MM.1S (cell line): ENCODE measurements around the gene BCL11B.

Experiments used
- DNase-seq: peaks from one replicate; pipeline ENCODE4 v3.0.0-alpha.2; 2015
- H2AFZ ChIP-seq: fragments of 300-600 bp; sonication (generic); 2 replicates; pipeline ENCODE4 v1.6.0; 2016; ENCODE audit warnings: antibody characterized with exemption, low read length
- H3F3A ChIP-seq: fragments of 300-600 bp; sonication (generic); 2 replicates; pipeline ENCODE4 v1.6.1; 2016; ENCODE audit warnings: mild to moderate bottlenecking, antibody characterized with exemption, low read length, moderate library complexity, mixed read lengths; ENCODE audit not compliant: insufficient read depth
- H3K27ac ChIP-seq: fragments of 300-600 bp; sonication (generic); 2 replicates; pipeline ENCODE4 v1.5.1; 2016; ENCODE audit warnings: mild to moderate bottlenecking, low read length
- H3K27me3 ChIP-seq: fragments of 300-600 bp; sonication (generic); replicated peaks from 2 replicates; pipeline ENCODE4 v1.6.0; 2016; ENCODE audit warnings: low read length; ENCODE audit not compliant: insufficient read depth
- H3K36me3 ChIP-seq: fragments of 300-600 bp; sonication (generic); replicated peaks from 2 replicates; pipeline ENCODE4 v1.6.1; 2016; ENCODE audit warnings: mild to moderate bottlenecking, low read length, mixed read lengths; ENCODE audit not compliant: insufficient read depth
- H3K4me1 ChIP-seq: fragments of 300-600 bp; sonication (generic); 2 replicates; pipeline ENCODE4 v1.6.1; 2016; ENCODE audit warnings: low read length, mixed read lengths
- H3K4me2 ChIP-seq: fragments of 300-600 bp; sonication (generic); 2 replicates; pipeline ENCODE4 v1.6.0; 2016; ENCODE audit warnings: low read depth, low read length
- H3K4me3 ChIP-seq: fragments of 300-600 bp; sonication (generic); 2 replicates; pipeline ENCODE4 v1.5.1; 2016; ENCODE audit warnings: low read length, mixed read lengths
- H3K79me2 ChIP-seq: fragments of 300-600 bp; sonication (generic); 2 replicates; pipeline ENCODE4 v1.6.1; 2016; ENCODE audit warnings: mixed run types, low read length, mixed read lengths
- H3K9ac ChIP-seq: fragments of 300-600 bp; sonication (generic); 2 replicates; pipeline ENCODE4 v1.6.1; 2016; ENCODE audit warnings: low read length, mixed read lengths
- H3K9me2 ChIP-seq: fragments of 300-600 bp; sonication (generic); replicated peaks from 2 replicates; pipeline ENCODE4 v1.6.1; 2016; ENCODE audit warnings: mild to moderate bottlenecking, low read length, mixed read lengths; ENCODE audit not compliant: insufficient read depth
- H3K9me3 ChIP-seq: fragments of 300-600 bp; sonication (generic); replicated peaks from 2 replicates; pipeline ENCODE4 v1.6.1; 2016; ENCODE audit warnings: mild to moderate bottlenecking, low read length, mixed read lengths; ENCODE audit not compliant: insufficient read depth
- H4K20me1 ChIP-seq: fragments of 300-600 bp; sonication (generic); 2 replicates; pipeline ENCODE4 v1.6.1; 2016; ENCODE audit warnings: mild to moderate bottlenecking, low read length, moderate library complexity, mixed read lengths; ENCODE audit not compliant: insufficient read depth
- CTCF ChIP-seq: fragments of 300-600 bp; sonication (generic); IDR thresholded peaks from 2 replicates; pipeline ENCODE4 v1.5.1; 2016; ENCODE audit warnings: antibody characterized with exemption, low read length, mixed read lengths
- EZH2 ChIP-seq: fragments of 300-600 bp; sonication (generic); optimal IDR thresholded peaks from 2 replicates; pipeline ENCODE3; 2017; ENCODE audit warnings: low read depth, mild to moderate bottlenecking, antibody characterized with exemption, low read length, mixed read lengths
- EZH2phosphoT487 ChIP-seq: fragments of 300-600 bp; sonication (generic); IDR thresholded peaks from 2 replicates; pipeline ENCODE4 v1.6.1; 2018; ENCODE audit warnings: antibody characterized with exemption, low read length

The BCL11B gene

DNA sequence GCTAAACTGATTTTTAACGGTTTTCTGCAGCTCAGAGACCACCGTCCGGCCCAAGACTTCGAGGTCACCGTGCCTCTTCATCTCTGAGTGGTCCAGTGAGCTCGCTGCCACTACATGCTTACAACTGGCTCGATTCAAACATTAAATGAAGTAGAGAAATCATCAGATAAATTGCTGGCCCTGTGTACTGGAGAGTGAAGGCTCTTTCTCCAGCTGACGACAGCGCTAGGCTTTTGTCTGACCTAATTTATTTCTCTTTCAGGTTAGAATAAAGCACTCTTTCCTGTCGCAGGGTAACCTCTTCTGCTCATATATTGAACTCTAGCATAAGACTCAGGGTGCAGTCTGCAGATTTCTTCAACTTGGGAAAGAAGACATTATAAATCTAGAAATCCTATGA is 6.4 kb downstream of the BCL11B start:
- DNase-seq: no peak
- Histone ChIP-seq H4K20me1 (no peaks in the 10 kb centered on the region), H3K4me2 (no peak overlapping the region)

GRCh38 chr14:99264691-99265450 is 7.1 kb downstream of the BCL11B start:
- H3K9me3 ChIP-seq: no peaks in the 10 kb centered on the region
- H3K79me2 ChIP-seq: no peaks in the 10 kb centered on the region
- no peaks in the 10 kb centered on the region for H3F3A ChIP-seq
- H4K20me1 ChIP-seq: no peaks in the 10 kb centered on the region
- DNase-seq: no peak
- H3K27ac ChIP-seq: no peak overlapping the region
- H3K27me3 ChIP-seq: no peaks in the 10 kb centered on the region
- H3K36me3 ChIP-seq: no peaks in the 10 kb centered on the region
- no peaks in the 10 kb centered on the region for H3K4me1 ChIP-seq
- H3K9ac ChIP-seq: no peak overlapping the region
- TF ChIP-seq CTCF (no peak), EZH2phosphoT487 (no peak), EZH2 (no peak)
- no peaks in the 10 kb centered on the region for H3K9me2 ChIP-seq
- H2AFZ ChIP-seq: no peak overlapping the region
- no peak overlapping the region for H3K4me2 ChIP-seq
- H3K4me3 ChIP-seq: no peak overlapping the region

More for the DNA sequence above, 6.4 kb downstream of the BCL11B start:
- Histone ChIP-seq H3K27me3 (no peaks in the 10 kb centered on the region), H3K9ac (no peak overlapping the region), H3K36me3 (no peaks in the 10 kb centered on the region), H3K4me1 (no peaks in the 10 kb centered on the region), H3K27ac (no peak overlapping the region), H3K79me2 (no peaks in the 10 kb centered on the region), H2AFZ (no peak overlapping the region), H3K9me2 (no peaks in the 10 kb centered on the region), H3F3A (no peaks in the 10 kb centered on the region), H3K4me3 (no peak overlapping the region), H3K9me3 (no peaks in the 10 kb centered on the region)
- TF ChIP-seq EZH2phosphoT487 (no peak), EZH2 (no peak), CTCF (no peak)

DNA sequence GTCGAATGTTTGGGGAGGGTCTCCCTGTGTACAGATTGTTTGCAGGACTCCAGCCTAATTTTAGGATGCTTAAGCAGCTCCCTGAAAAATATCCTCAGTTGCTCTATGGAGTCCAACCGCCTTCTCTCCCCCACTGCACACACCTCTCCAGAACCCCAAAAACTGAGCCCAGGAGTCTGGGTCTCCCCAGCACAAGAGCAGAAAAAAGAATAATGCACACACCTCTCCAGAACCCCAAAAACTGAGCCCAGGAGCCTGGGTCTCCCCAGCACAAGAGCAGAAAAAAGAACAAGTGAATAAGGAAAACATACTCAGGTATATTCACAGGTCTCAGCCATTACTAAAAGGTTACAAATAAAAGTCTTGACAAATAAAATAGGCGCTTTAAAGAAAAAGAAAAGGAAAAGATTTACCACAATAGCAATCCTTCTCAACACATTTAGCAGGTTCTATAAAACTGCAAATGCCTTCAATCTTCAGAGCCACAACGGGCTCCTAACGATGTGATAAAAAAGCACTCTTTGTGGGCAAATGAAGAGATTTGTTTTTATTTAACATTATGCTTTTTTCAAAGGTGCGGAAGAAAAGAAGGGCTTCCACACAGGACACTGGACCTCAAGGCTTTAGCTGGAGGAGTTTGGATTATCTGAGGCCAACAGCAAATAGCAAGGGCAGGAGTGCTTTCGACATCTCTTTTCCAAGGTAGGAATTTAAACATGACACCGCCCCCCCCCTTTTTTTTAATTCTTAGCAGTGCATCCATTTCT is 8.2 kb downstream of the BCL11B start:
- Histone ChIP-seq H3K9ac (no peak overlapping the region), H3K27ac (no peak overlapping the region), H3K4me3 (no peak overlapping the region), H3K9me2 (no peaks in the 10 kb centered on the region), H3K36me3 (no peaks in the 10 kb centered on the region), H3K4me2 (no peak overlapping the region), H2AFZ (no peak overlapping the region), H3K79me2 (no peaks in the 10 kb centered on the region), H3K4me1 (no peaks in the 10 kb centered on the region), H3K9me3 (no peaks in the 10 kb centered on the region), H3F3A (no peaks in the 10 kb centered on the region), H3K27me3 (no peaks in the 10 kb centered on the region), H4K20me1 (no peaks in the 10 kb centered on the region)
- DNase-seq: no peak
- TF ChIP-seq CTCF: no peak
